Measurements from ENCODE around the gene VPS16. TPM values are rescaled to one million over a fixed set of nuclear protein-coding genes. Genes with fewer than 3 reads are reported as not detected.

VPS16 gene
- total RNA-seq, 2 experiments from 2014 or later: 32.6 to 39.0 TPM

DNA sequence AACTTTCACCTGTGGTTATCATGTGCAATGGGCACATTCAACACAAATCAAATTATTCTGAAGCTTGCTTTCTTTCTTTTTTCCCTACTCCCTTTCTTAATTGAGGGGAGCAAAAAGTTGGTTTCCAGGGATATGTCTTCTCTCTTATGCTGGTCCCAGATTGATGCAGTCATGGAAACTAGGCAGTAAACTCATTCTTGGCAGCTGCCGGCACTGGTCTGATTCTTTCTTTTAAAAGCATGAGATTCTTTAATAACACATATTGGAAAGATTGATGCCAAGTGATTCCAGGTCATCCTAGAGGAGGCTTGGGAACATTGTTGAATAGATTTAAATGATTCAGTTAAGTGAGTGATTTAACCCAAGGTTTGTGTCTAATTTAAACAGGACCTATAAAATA lies 61.7 kb downstream of the VPS16 start:
- BruUV-seq (replicated peaks): no TSS peak
- H3K9me2 ChIP-seq (ENCODE audit: insufficient read depth, low read length): no peaks in the 10 kb centered on the region
- peaks cover 37% of the 10 kb centered on the region for H3K4me1 ChIP-seq (ENCODE audit: insufficient read depth, low read length, poor library complexity, severe bottlenecking)
- no peak for DNase-seq (ENCODE audit: low spot score)
- H2AFZ ChIP-seq (ENCODE audit: low read length): no peak overlapping the region
- TF ChIP-seq EZH2phosphoT487 (IDR thresholded peaks at IDR 0.05; ENCODE audit: borderline replicate concordance, low read depth, low read length): no peak
- TF ChIP-seq, protein P1, sequence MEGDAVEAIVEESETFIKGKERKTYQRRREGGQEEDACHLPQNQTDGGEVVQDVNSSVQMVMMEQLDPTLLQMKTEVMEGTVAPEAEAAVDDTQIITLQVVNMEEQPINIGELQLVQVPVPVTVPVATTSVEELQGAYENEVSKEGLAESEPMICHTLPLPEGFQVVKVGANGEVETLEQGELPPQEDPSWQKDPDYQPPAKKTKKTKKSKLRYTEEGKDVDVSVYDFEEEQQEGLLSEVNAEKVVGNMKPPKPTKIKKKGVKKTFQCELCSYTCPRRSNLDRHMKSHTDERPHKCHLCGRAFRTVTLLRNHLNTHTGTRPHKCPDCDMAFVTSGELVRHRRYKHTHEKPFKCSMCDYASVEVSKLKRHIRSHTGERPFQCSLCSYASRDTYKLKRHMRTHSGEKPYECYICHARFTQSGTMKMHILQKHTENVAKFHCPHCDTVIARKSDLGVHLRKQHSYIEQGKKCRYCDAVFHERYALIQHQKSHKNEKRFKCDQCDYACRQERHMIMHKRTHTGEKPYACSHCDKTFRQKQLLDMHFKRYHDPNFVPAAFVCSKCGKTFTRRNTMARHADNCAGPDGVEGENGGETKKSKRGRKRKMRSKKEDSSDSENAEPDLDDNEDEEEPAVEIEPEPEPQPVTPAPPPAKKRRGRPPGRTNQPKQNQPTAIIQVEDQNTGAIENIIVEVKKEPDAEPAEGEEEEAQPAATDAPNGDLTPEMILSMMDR (conservative IDR thresholded peaks at IDR 0.05; ENCODE audit: low read length): no peak
- intact Hi-C loops (cut with micrococcal nuclease; ENCODE audit: unreplicated experiment): no loop called here
- peaks cover 56% of the 10 kb centered on the region; the same call in 1 of the 2 replicates for H3K79me2 ChIP-seq (ENCODE audit: insufficient read depth, low read depth, low read length)
- H3K27ac ChIP-seq (ENCODE audit: low read depth, low read length, poor library complexity, severe bottlenecking): no peak overlapping the region
- ChIA-PET POLR2A (interaction anchor here (1.6 kb wide), 1 partner anchor 14 kb away, joined by 7 read pairs; no protein-coding TSS in a partner anchor), CTCF (ENCODE audit: unreplicated experiment) (no interaction called here)
- H3K9me3 ChIP-seq (ENCODE audit: low read length): no peaks in the 10 kb centered on the region
- H3K36me3 ChIP-seq (ENCODE audit: insufficient read depth, low read length): peaks cover 4% of the 10 kb centered on the region
- no peak overlapping the region for H3K4me2 ChIP-seq (ENCODE audit: low read length)
- H3K4me3 ChIP-seq (ENCODE audit: low read depth, low read length, poor library complexity, severe bottlenecking): no peak overlapping the region
- H4K20me1 ChIP-seq (ENCODE audit: insufficient read depth, low read length): no peaks in the 10 kb centered on the region

DNA sequence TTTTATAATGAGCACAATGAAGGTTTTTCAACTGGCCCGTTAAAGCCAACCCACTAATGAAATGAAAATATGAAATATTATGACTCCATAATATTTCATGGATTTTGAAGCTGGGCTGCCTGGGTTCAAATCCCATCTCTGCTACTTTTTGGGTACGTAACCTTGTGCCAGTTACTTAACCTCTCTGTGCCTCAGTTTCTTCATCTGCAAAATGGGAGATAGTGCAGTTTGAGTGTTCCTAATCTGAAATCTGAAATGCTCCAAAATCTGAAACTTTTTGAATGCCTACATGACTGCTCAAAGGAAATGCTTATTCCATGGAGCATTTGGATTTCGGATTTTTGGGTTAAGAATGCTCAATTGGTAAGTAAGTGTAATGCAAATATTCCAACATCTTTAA lies 62.3 kb downstream of the VPS16 start:
- intact Hi-C loops (cut with micrococcal nuclease; ENCODE audit: unreplicated experiment): no loop called here
- H3K79me2 ChIP-seq (ENCODE audit: insufficient read depth, low read depth, low read length): peaks cover 55% of the 10 kb centered on the region; the same call in 1 of the 2 replicates
- CTCF ChIA-PET (ENCODE audit: unreplicated experiment): no interaction called here
- POLR2A ChIA-PET: no interaction called here
- H3K36me3 ChIP-seq (ENCODE audit: insufficient read depth, low read length): peaks cover 4% of the 10 kb centered on the region
- H3K4me3 ChIP-seq (ENCODE audit: low read depth, low read length, poor library complexity, severe bottlenecking): no peak overlapping the region
- H3K9me2 ChIP-seq (ENCODE audit: insufficient read depth, low read length): no peaks in the 10 kb centered on the region
- H3K4me2 ChIP-seq (ENCODE audit: low read length): no peak overlapping the region
- peaks cover 37% of the 10 kb centered on the region for H3K4me1 ChIP-seq (ENCODE audit: insufficient read depth, low read length, poor library complexity, severe bottlenecking)
- TF ChIP-seq EZH2phosphoT487 (IDR thresholded peaks at IDR 0.05; ENCODE audit: borderline replicate concordance, low read depth, low read length): no peak
- TF ChIP-seq, protein P1 (conservative IDR thresholded peaks at IDR 0.05; ENCODE audit: low read length): no peak
- no peak for DNase-seq (ENCODE audit: low spot score)
- BruUV-seq (replicated peaks): no TSS peak
- H3K27ac ChIP-seq (ENCODE audit: low read depth, low read length, poor library complexity, severe bottlenecking): no peak overlapping the region
- H3K9me3 ChIP-seq (ENCODE audit: low read length): no peaks in the 10 kb centered on the region
- H4K20me1 ChIP-seq (ENCODE audit: insufficient read depth, low read length): no peaks in the 10 kb centered on the region
- H2AFZ ChIP-seq (ENCODE audit: low read length): no peak overlapping the region

DNA sequence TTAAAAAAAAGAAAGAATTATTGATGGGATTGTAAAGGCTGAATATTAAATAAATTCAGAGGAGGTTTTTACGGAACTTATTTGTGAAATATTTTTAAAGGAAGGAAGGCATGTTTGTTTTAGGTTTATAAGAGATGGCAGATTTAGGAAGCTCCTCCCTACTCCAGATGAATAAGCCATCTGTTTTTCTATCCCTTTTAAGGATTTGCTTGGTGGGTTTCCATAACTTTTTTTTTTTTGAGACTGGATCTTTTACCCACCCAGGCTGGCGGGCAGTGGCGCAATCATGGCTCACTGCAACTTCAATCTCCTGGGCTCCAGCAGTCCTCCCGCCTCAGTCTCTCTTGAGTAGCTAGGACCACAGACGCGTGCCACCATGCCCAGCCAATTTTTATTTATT lies 63.1 kb downstream of the VPS16 start:
- no peak overlapping the region for H3K27ac ChIP-seq (ENCODE audit: low read depth, low read length, poor library complexity, severe bottlenecking)
- H3K4me2 ChIP-seq (ENCODE audit: low read length): no peak overlapping the region
- peaks cover 47% of the 10 kb centered on the region; the same call in 1 of the 2 replicates for H3K79me2 ChIP-seq (ENCODE audit: insufficient read depth, low read depth, low read length)
- H2AFZ ChIP-seq (ENCODE audit: low read length): no peak overlapping the region
- TF ChIP-seq, protein P1 (conservative IDR thresholded peaks at IDR 0.05; ENCODE audit: low read length): no peak
- TF ChIP-seq EZH2phosphoT487 (IDR thresholded peaks at IDR 0.05; ENCODE audit: borderline replicate concordance, low read depth, low read length): no peak
- BruUV-seq (replicated peaks): no TSS peak
- no peaks in the 10 kb centered on the region for H4K20me1 ChIP-seq (ENCODE audit: insufficient read depth, low read length)
- intact Hi-C loops (cut with micrococcal nuclease; ENCODE audit: unreplicated experiment): no loop called here
- ChIA-PET CTCF (ENCODE audit: unreplicated experiment) (no interaction called here), POLR2A (interaction anchor here (0.7 kb wide), 1 partner anchor 113 kb away, joined by 3 read pairs; no protein-coding TSS in a partner anchor)
- peaks cover 4% of the 10 kb centered on the region for H3K36me3 ChIP-seq (ENCODE audit: insufficient read depth, low read length)
- no peak overlapping the region for H3K4me3 ChIP-seq (ENCODE audit: low read depth, low read length, poor library complexity, severe bottlenecking)
- H3K4me1 ChIP-seq (ENCODE audit: insufficient read depth, low read length, poor library complexity, severe bottlenecking): peaks cover 37% of the 10 kb centered on the region
- no peak for DNase-seq (ENCODE audit: low spot score)
- H3K9me3 ChIP-seq (ENCODE audit: low read length): no peaks in the 10 kb centered on the region
- H3K9me2 ChIP-seq (ENCODE audit: insufficient read depth, low read length): no peaks in the 10 kb centered on the region
